Activated CD4-positive, alpha-beta T cell treated with anti-CD3 and anti-CD28 coated beads for 36 hours (primary cell): ENCODE results near the gene MRPL19. TPM values are rescaled to one million over a fixed set of nuclear protein-coding genes. Genes with fewer than 3 reads are reported as not detected.

Experiments
- ATAC-seq: fragments of 200-7000 bp; cut with Tn5 transposase; one replicate; pipeline ENCODE4 v1.10.0; 2021; ENCODE audit warnings: mild to moderate bottlenecking, moderate library complexity
- CTCF ChIA-PET: fragments of 350-600 bp; sonication (Branson Sonifier 250); formaldehyde crosslinking; loops from one replicate; lab custom pipeline; 2021; ENCODE audit warnings: antibody characterized with exemption; lab: Charles Lee
- POLR2A ChIA-PET: fragments of 350-600 bp; sonication (Branson Sonifier 250); formaldehyde crosslinking; loops from one replicate; lab custom pipeline; 2021; ENCODE audit warnings: antibody characterized with exemption, inconsistent platforms; lab: Charles Lee
- DNase-seq: peaks from one replicate; pipeline ENCODE4 v3.0.0-alpha.2; 2020
- H3K27ac Mint-ChIP-seq: one replicate; pipeline ENCODE4 v1.8.0; 2021; ENCODE audit warnings: mixed read lengths
- H3K27me3 Mint-ChIP-seq: one replicate; pipeline ENCODE4 v1.8.0; 2021; ENCODE audit warnings: mixed read lengths
- H3K36me3 Mint-ChIP-seq: one replicate; pipeline ENCODE4 v1.8.0; 2021; ENCODE audit warnings: low read depth, mixed read lengths
- H3K4me1 Mint-ChIP-seq: one replicate; pipeline ENCODE4 v1.8.0; 2021; ENCODE audit warnings: mixed read lengths
- H3K4me3 Mint-ChIP-seq: one replicate; pipeline ENCODE4 v1.8.0; 2021; ENCODE audit warnings: mild to moderate bottlenecking, moderate library complexity, mixed read lengths
- H3K9me3 Mint-ChIP-seq: one replicate; pipeline ENCODE4 v1.8.0; 2021; ENCODE audit warnings: low read depth, mixed read lengths
- intact Hi-C, 2 experiments: fragments of 100-400 bp; cut with DNase I in 1 of 2; cut with micrococcal nuclease in 1 of 2; formaldehyde crosslinking; loops; one replicate each; pipeline versions ENCODE4 v1.14.2 to v1.15.1; 2022 to 2024; cut with DNase I, micrococcal nuclease
- total RNA-seq, 2 experiments: library from RNA; stranded (reverse); gene quantifications; one replicate each; pipeline ENCODE4 v1.2.3, GENCODE V29; 2021

The MRPL19 gene
- total RNA-seq, 2 experiments from 2014 or later: 45.2 to 72.4 TPM

DNA sequence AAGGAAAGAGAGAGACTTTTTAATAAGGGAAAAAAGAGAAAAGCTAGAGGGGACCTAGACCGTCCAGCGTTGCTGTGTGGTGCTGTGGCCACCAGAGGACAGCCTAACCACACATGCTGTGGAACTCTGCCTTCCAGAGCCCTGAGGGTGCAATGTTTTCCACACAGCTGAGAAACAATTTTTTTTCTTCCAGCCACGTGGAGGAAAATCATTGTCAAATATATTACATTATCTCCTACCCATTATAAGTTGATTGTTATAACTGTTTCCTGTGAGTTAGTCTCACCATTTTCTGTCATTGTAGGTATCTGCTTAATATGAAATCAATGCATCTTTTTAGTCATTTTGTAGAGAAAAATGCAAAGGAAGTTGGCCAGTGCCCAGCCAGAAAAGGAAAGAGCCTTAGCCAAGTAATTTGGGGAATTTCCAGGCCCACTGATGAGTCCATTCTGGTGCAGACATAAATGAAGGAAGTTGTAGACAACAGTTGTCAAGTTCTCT lies 5.9 kb upstream of the MRPL19 start:
- ATAC-seq: peak; percentile 100
- CTCF ChIA-PET: interaction anchor here (0.7 to 2.7 kb wide), 19 partner anchors 8 to 1588 kb away, joined by 3 to 20 read pairs (median 5); no protein-coding TSS in a partner anchor
- H3K9me3 Mint-ChIP-seq: no peaks in the 10 kb centered on the region
- H3K4me1 Mint-ChIP-seq: peaks cover 6% of the 10 kb centered on the region
- intact Hi-C loops: loop anchor here (1.0 to 5.0 kb wide), 2 partner anchors 37 to 957 kb away; no protein-coding TSS in a partner anchor
- H3K27ac Mint-ChIP-seq: no peak overlapping the region
- peaks cover 11% of the 10 kb centered on the region for H3K27me3 Mint-ChIP-seq
- POLR2A ChIA-PET: interaction anchor here (0.5 kb wide), 1 partner anchor 1659 kb away, joined by 3 read pairs; no protein-coding TSS in a partner anchor
- H3K4me3 Mint-ChIP-seq: no peak overlapping the region
- no peaks in the 10 kb centered on the region for H3K36me3 Mint-ChIP-seq
- DNase-seq: peak; percentile 78

DNA sequence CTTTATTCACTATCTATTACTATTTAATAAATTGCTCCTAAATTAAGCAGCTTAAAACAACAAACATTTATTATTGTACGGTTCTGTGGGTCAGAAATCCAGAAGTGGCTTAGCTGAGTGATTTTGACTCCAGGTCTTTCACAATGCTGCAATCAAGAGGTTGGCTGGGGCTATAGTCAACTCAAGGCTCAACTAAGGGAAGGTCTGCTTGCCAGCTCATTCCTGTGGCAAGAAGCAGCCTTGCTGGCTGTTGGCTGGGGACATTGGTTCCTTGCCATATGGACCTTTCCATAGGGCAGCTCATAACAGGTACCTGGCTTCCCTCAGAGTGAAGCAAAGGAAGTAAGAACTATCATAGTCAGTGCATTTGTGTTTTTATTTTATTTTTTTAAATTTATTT lies 5.0 kb upstream of the MRPL19 start:
- Mint-ChIP-seq H3K4me1 (peaks cover 14% of the 10 kb centered on the region), H3K4me3 (no peak overlapping the region), H3K27ac (no peak overlapping the region), H3K27me3 (peaks cover 9% of the 10 kb centered on the region), H3K36me3 (peaks cover 1% of the 10 kb centered on the region), H3K9me3 (no peaks in the 10 kb centered on the region)
- intact Hi-C loops: loop anchor here in 1 of 2 experiments (5.0 kb wide), 1 partner anchor 956 kb away; no protein-coding TSS in a partner anchor
- POLR2A ChIA-PET: no interaction called here
- DNase-seq (no peak), ATAC-seq (no peak)
- CTCF ChIA-PET: interaction anchor here (0.9 to 2.7 kb wide), 13 partner anchors 10 to 738 kb away, joined by 3 to 16 read pairs (median 6); no protein-coding TSS in a partner anchor

DNA sequence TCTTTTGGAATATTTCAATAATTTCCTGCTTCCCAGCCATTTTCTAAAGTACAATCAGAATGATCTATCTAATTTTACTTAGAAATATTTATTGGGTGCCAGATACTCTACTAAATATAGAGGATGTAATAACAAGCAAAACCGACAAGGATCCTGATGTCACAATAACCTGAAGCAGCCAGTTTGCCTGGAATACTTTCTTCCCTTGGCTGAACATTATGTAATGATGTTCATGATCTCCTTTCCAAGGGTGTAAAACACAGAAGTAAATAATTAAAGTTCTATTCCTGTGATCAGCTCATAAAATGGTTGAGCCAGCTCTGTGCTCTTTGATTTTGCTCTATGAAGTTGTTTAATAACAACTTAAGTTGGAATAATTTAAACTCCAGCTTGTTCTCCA lies 2.6 kb upstream of the MRPL19 start:
- no peaks in the 10 kb centered on the region for H3K9me3 Mint-ChIP-seq
- H3K27me3 Mint-ChIP-seq: peaks cover 3% of the 10 kb centered on the region
- CTCF ChIA-PET: interaction anchor here (0.6 to 1.2 kb wide), 3 partner anchors 12 to 1308 kb away, joined by 3 to 4 read pairs (median 3); no protein-coding TSS in a partner anchor
- POLR2A ChIA-PET: no interaction called here
- no peak overlapping the region for H3K4me3 Mint-ChIP-seq
- intact Hi-C loops: loop anchor here in 1 of 2 experiments (5.0 kb wide), 1 partner anchor 953 kb away; no protein-coding TSS in a partner anchor
- H3K27ac Mint-ChIP-seq: no peak overlapping the region
- ATAC-seq (no peak), DNase-seq (no peak)
- peaks cover 9% of the 10 kb centered on the region for H3K36me3 Mint-ChIP-seq
- peaks cover 26% of the 10 kb centered on the region for H3K4me1 Mint-ChIP-seq

DNA sequence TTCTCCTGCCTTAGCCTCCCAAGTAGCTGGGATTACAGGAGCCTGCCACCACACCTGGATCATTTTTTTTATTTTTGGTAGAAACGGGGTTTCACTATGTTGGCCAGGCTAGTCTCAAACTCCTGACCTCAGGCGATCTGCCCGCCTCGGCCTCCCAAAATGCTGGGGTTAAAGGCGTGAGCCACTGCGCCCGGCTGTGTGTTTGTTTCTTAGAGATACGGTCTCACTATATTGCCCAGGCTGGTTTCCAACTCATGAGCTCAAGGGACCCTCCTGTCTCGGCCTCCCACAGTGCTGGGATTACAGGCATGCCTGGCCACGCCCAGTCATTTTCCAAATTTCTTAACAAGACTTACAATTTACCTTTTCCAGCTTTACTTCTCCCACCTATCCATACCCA lies 940 bp upstream of the MRPL19 start:
- ATAC-seq: no peak
- CTCF ChIA-PET: interaction anchor here (0.6 to 1.9 kb wide), 3 partner anchors 9 to 44 kb away, joined by 4 to 9 read pairs (median 4); no protein-coding TSS in a partner anchor
- no peak for DNase-seq
- no peaks in the 10 kb centered on the region for H3K27me3 Mint-ChIP-seq
- intact Hi-C loops: loop anchor here (1.0 to 2.0 kb wide), 3 partner anchors 65 to 687 kb away; partner anchors contain the start of genes GCFC2 (in 2 of the 2) and POLE4 (in 1 of the 2)
- POLR2A ChIA-PET: no interaction called here
- H3K27ac Mint-ChIP-seq: no peak overlapping the region
- H3K4me1 Mint-ChIP-seq: peaks cover 31% of the 10 kb centered on the region
- H3K36me3 Mint-ChIP-seq: peaks cover 22% of the 10 kb centered on the region
- no peak overlapping the region for H3K4me3 Mint-ChIP-seq
- no peaks in the 10 kb centered on the region for H3K9me3 Mint-ChIP-seq

DNA sequence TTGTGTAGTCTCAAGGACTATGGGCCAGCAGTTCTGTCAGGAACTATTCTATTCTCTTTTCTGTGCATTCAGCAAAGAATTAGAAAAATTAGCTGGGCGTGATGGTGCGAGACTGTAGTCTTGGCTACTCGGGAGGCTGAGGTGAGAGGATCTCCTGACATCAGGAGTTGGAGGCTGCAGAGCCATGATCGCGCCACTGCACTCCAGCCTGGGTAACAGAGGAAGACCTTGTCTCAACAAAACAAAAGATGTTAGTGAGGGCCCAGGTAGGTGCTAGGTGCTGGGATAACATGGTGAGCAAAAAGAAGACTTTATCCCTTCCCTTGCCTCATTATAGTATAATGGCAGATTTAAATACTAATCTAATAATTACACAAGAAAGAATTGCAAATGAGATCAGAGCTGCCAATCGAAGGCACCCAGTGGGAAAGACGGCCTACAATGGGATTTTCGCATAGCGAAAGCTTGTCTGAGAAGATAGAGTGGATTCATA lies 447 bp upstream of the MRPL19 start:
- Mint-ChIP-seq H3K9me3 (no peaks in the 10 kb centered on the region), H3K4me1 (peaks cover 29% of the 10 kb centered on the region), H3K36me3 (peaks cover 23% of the 10 kb centered on the region), H3K27me3 (no peaks in the 10 kb centered on the region), H3K27ac (peak overlapping the region; percentile 96), H3K4me3 (peak overlapping the region; percentile 88)
- peak; percentile 8 for DNase-seq
- CTCF ChIA-PET: interaction anchor here (0.6 to 2.4 kb wide), 8 partner anchors 10 to 1532 kb away, joined by 3 to 11 read pairs (median 4); partner anchors contain the start of gene GCFC2
- intact Hi-C loops: loop anchor here (1.0 to 2.0 kb wide), 3 partner anchors 64 to 688 kb away; partner anchors contain the start of genes GCFC2 (in 2 of the 2) and POLE4 (in 1 of the 2)
- peak; percentile 9 for ATAC-seq
- POLR2A ChIA-PET: interaction anchor here (0.8 kb wide), 1 partner anchor 64 kb away, joined by 6 read pairs; the partner anchor contains the start of gene GCFC2

- Mint-ChIP-seq H3K4me3 (peak overlapping the region; percentile 88), H3K27ac (peak overlapping the region; percentile 96), H3K9me3 (no peaks in the 10 kb centered on the region), H3K4me1 (peaks cover 37% of the 10 kb centered on the region), H3K36me3 (peaks cover 33% of the 10 kb centered on the region), H3K27me3 (no peaks in the 10 kb centered on the region)
- ChIA-PET POLR2A (no interaction called here), CTCF (interaction anchor here (0.8 to 2.4 kb wide), 6 partner anchors 9 to 41 kb away, joined by 3 to 11 read pairs (median 3); no protein-coding TSS in a partner anchor)
- intact Hi-C loops: loop anchor here in 1 of 2 experiments (2.0 kb wide), 1 partner anchor 63 kb away; the partner anchor contains the start of gene GCFC2
- peak; percentile 13 for DNase-seq
- ATAC-seq: no peak
Measured at GRCh38 chr2:75647771-75648170, 1.2 kb downstream of the MRPL19 start.

DNA sequence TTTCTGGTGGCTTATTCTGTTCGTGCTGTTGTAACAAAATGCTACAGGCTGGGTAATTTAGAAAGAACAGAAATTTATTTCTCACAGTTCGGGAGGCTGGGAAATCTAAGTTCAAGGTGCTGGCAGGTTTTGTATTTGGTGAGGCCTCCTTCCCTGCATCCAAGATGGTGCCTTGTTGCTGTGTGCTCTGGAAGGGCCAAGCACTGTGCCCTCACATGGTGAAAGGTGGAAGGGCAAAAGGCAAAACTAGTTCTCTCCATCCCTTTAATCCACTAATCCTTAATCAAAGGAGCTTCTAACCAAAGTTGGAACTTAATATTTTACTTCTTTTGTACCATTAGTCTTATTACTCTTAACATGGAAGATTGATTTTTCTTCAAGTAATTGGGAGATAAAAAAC lies 7.4 kb downstream of the MRPL19 start:
- ChIA-PET CTCF (interaction anchor here (1.1 to 3.3 kb wide), 2 partner anchors 13 to 16 kb away, joined by 3 to 16 read pairs; no protein-coding TSS in a partner anchor), POLR2A (no interaction called here)

GRCh38 chr2:75655861-75656260 lies 9.3 kb downstream of the MRPL19 start:
- POLR2A ChIA-PET: no interaction called here
- Mint-ChIP-seq H3K27me3 (no peaks in the 10 kb centered on the region), H3K27ac (no peak overlapping the region), H3K4me1 (peaks cover 18% of the 10 kb centered on the region), H3K9me3 (peaks cover 21% of the 10 kb centered on the region), H3K36me3 (peaks cover 81% of the 10 kb centered on the region), H3K4me3 (no peak overlapping the region)
- intact Hi-C loops: no loop called here
- ATAC-seq (peak; percentile 42), DNase-seq (no peak)
- CTCF ChIA-PET: interaction anchor here (1.0 to 3.3 kb wide), 6 partner anchors 8 to 55 kb away, joined by 3 to 16 read pairs (median 6); partner anchors contain the start of gene GCFC2

More for the DNA sequence above, 7.4 kb downstream of the MRPL19 start:
- H3K4me1 Mint-ChIP-seq: peaks cover 28% of the 10 kb centered on the region
- ATAC-seq: no peak
- intact Hi-C loops: no loop called here
- H3K9me3 Mint-ChIP-seq: peaks cover 7% of the 10 kb centered on the region
- peaks cover 78% of the 10 kb centered on the region for H3K36me3 Mint-ChIP-seq
- H3K27ac Mint-ChIP-seq: no peak overlapping the region
- no peaks in the 10 kb centered on the region for H3K27me3 Mint-ChIP-seq
- no peak for DNase-seq
- no peak overlapping the region for H3K4me3 Mint-ChIP-seq

DNA sequence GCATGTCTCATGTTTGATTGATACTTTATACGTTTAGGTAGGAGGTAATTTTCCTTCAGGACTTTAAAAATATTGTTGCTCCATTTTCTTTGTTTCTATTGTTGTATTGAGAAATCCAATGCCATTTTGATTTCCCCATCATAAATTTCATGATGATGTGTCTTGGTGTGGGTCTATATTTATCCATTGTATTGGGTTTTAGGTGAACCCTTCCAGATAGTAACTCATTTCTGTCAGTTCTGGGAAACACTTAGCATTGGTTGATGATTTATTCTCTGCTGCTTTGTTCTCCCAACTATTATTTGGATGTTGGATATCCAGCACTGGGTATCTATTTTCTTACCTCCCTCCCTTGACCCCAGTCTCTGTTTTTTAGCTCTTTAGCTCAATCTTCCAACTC lies 10.0 kb downstream of the MRPL19 start:
- Mint-ChIP-seq H3K4me1 (peaks cover 15% of the 10 kb centered on the region), H3K4me3 (no peak overlapping the region), H3K9me3 (peaks cover 21% of the 10 kb centered on the region), H3K36me3 (peaks cover 83% of the 10 kb centered on the region), H3K27ac (no peak overlapping the region), H3K27me3 (no peaks in the 10 kb centered on the region)
- CTCF ChIA-PET: interaction anchor here (1.0 to 3.3 kb wide), 6 partner anchors 8 to 54 kb away, joined by 3 to 16 read pairs (median 6); partner anchors contain the start of gene GCFC2
- POLR2A ChIA-PET: no interaction called here
- ATAC-seq (no peak), DNase-seq (no peak)
- intact Hi-C loops: no loop called here

- DNase-seq: no peak
- no peaks in the 10 kb centered on the region for H3K27me3 Mint-ChIP-seq
- H3K36me3 Mint-ChIP-seq: peaks cover 87% of the 10 kb centered on the region
- ATAC-seq: no peak
- ChIA-PET POLR2A (no interaction called here), CTCF (interaction anchor here (1.1 kb wide), 1 partner anchor 10 kb away, joined by 3 read pairs; no protein-coding TSS in a partner anchor)
- no peak overlapping the region for H3K27ac Mint-ChIP-seq
- peaks cover 21% of the 10 kb centered on the region for H3K9me3 Mint-ChIP-seq
- intact Hi-C loops: no loop called here
- peaks cover 10% of the 10 kb centered on the region for H3K4me1 Mint-ChIP-seq
- H3K4me3 Mint-ChIP-seq: no peak overlapping the region
Measured at GRCh38 chr2:75657798-75658197, 11.2 kb downstream of the MRPL19 start.

DNA sequence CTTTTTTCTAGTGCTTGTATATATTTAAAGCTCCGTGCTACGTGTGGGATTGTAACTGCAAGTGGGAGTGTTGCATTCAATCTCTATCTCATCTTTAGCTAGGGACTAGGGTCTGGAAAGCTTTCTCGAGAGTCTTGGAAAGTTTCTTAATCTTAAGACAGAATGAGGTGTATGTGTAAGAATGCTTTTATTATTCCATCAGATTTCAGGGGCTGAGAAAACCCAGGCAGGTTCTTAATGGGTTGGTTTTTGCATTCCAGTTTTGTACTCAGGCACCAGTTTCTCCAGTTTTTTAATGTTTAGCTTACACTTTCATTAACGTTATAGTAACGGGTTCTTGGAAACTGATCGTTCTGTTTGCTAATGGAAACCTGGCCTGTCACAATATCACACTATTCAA lies 20.3 kb downstream of the MRPL19 start:
- Mint-ChIP-seq H3K27ac (no peak overlapping the region), H3K9me3 (no peaks in the 10 kb centered on the region), H3K4me1 (no peaks in the 10 kb centered on the region), H3K4me3 (no peak overlapping the region), H3K27me3 (no peaks in the 10 kb centered on the region), H3K36me3 (peaks cover 43% of the 10 kb centered on the region)
- no peak for ATAC-seq
- CTCF ChIA-PET: interaction anchor here (0.9 to 2.2 kb wide), 2 partner anchors 8 to 11 kb away, joined by 3 to 14 read pairs; no protein-coding TSS in a partner anchor
- no peak for DNase-seq
- intact Hi-C loops: no loop called here
- POLR2A ChIA-PET: no interaction called here
